Naive thymus-derived CD8-positive, alpha-beta T cell (primary cell): Measurements from ENCODE around the gene ANKRD22. TPM values are rescaled to one million over a fixed set of nuclear protein-coding genes. Genes with fewer than 3 reads are reported as not detected.

Experiments
- ATAC-seq, 2 donors: fragments of 150-1000 bp; cut with Tn5 transposase in 1 of 2; sonication (Bioruptor Pico), chemical (Tn5 transposase) in 1 of 2; 1 replicate in 1 of 2; 2 replicates in 1 of 2; pipeline ENCODE4 v1.10.0; 2021; ENCODE audit warnings: mild to moderate bottlenecking in 2 of 2, moderate library complexity in 2 of 2
- POLR2A ChIA-PET: fragments of 350-600 bp; sonication (Branson Sonifier 250); formaldehyde crosslinking; loops from one replicate; lab custom pipeline; 2021; ENCODE audit warnings: antibody characterized with exemption; lab: Charles Lee
- DNase-seq, 10 donors: peaks; one replicate each; pipeline versions ENCODE4 v3.0.0 to v3.0.0-alpha.2; 2020 to 2022
- H3K27ac Mint-ChIP-seq, 10 donors: one replicate each; pipeline ENCODE4 v1.8.0; 2020 to 2022; ENCODE audit warnings: mild to moderate bottlenecking in 10 of 10, mixed read lengths in 10 of 10, moderate library complexity in 4 of 10, inconsistent platforms in 1 of 10
- H3K27me3 Mint-ChIP-seq, 5 donors: one replicate each; pipeline ENCODE4 v1.8.0; 2021 to 2022; ENCODE audit warnings: mixed read lengths in 5 of 5
- H3K36me3 Mint-ChIP-seq, 3 donors: one replicate each; pipeline ENCODE4 v1.8.0; 2020 to 2022; ENCODE audit warnings: mixed read lengths in 3 of 3, mild to moderate bottlenecking in 2 of 3, inconsistent platforms in 1 of 3
- H3K4me1 Mint-ChIP-seq, 4 donors: one replicate each; pipeline ENCODE4 v1.8.0; 2021 to 2022; ENCODE audit warnings: mixed read lengths in 4 of 4
- H3K4me3 Mint-ChIP-seq, 10 donors: one replicate each; pipeline ENCODE4 v1.8.0; 2020 to 2022; ENCODE audit warnings: mild to moderate bottlenecking in 10 of 10, mixed read lengths in 10 of 10, moderate library complexity in 6 of 10, inconsistent platforms in 1 of 10
- H3K9me3 Mint-ChIP-seq, 9 donors: one replicate each; pipeline ENCODE4 v1.8.0; 2020 to 2022; ENCODE audit warnings: mixed read lengths in 9 of 9, mild to moderate bottlenecking in 3 of 9, inconsistent platforms in 1 of 9, moderate library complexity in 1 of 9
- polyA plus RNA-seq, 3 donors: library from polyadenylated mRNA; unstranded; fragments of 300-500 nt; fragmentation: Illumina TruSeq; gene quantifications; one replicate each; pipeline ENCODE4 v1.2.3, GENCODE V29; 2021
- total RNA-seq, 8 experiments: library from RNA in 2 of 8; stranded (reverse) in 2 of 8; gene quantifications; one replicate each; pipeline ENCODE4 v1.2.3 and lab custom pipeline; 2021 to 2026

ANKRD22 gene
- total RNA-seq: under 1 TPM in 1 of 2 experiments, not detected in 1; 0.44 TPM
- under 1 TPM; 0.23 to 0.63 (median 0.23) TPM for polyA plus RNA-seq
- total RNA-seq (lab: John Stamatoyannopoulos, UW): 0 to 0.98 (median 0.04) reads per million in 6 experiments

DNA sequence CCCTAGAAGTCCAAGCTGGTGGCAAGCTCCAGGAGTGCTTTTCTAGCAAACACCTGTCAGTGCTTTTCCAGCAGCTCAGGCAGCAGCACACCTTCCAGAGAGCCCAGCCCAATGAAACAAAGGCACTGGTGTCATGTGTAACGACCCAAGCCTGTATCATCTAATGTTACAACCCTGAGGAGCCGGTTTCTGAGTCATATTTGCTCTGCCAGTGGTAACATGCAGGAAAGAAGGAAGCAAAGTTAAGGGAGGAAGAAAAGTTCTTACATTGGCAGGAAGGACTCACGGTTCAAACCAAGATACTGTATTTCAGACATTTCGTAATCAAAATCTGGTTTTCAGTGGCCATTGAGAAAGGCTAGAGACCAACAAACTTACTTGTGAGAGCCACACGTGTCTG lies at the start of gene ANKRD22:
Gene ANKRD22, minus strand, starts transcription at position 139 of the 400 bp plus-strand sequence. CDS start 237 bp downstream, outside the sequence.
- H3K27ac Mint-ChIP-seq: no peak within 1 kb of the TSS
- no peak for ATAC-seq
- no peaks in the 10 kb centered on the region for H3K36me3 Mint-ChIP-seq
- POLR2A ChIA-PET: no interaction called here
- H3K27me3 Mint-ChIP-seq: peaks cover 0 to 5% (median 3%) of the 10 kb centered on the region in 5 donors
- no peaks in the 10 kb centered on the region for H3K9me3 Mint-ChIP-seq
- DNase-seq: no peak
- peaks cover 0 to 13% (median 7%) of the 10 kb centered on the region in 4 donors for H3K4me1 Mint-ChIP-seq
- no peak within 1 kb of the TSS for H3K4me3 Mint-ChIP-seq

DNA sequence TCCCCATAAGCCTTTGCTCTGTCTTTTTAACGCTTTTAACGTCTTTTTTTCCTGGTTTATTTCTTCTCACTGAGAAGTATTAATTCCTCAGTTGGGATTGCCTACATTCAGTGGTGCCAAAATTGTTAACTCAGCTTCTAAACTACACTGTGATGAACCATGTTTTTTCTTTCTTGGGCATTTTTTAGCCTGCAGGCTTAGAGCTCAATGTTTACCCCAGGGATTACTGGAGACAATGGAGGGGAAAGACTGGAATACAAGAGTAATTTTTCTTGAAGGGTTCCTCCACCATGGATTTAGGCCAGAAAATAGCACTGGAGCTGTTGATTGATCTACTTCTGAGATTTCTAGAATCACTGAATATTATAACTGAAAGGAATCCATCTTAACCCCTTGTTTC lies 48.2 kb upstream of the ANKRD22 start:
- Mint-ChIP-seq H3K27me3 (no peaks in the 10 kb centered on the region), H3K4me1 (peaks cover 18 to 57% (median 43%) of the 10 kb centered on the region in 4 donors), H3K36me3 (peaks cover 0 to 42% (median 19%) of the 10 kb centered on the region in 3 donors), H3K9me3 (no peaks in the 10 kb centered on the region), H3K27ac (peak overlapping the region in 2 of 10 donors; percentile 3 to 83), H3K4me3 (no peak overlapping the region)
- POLR2A ChIA-PET: interaction anchor here (0.8 to 1.5 kb wide), 2 partner anchors 14 to 20 kb away, joined by 3 read pairs; partner anchors contain the start of gene STAMBPL1
- DNase-seq: no peak
- ATAC-seq: no peak

DNA sequence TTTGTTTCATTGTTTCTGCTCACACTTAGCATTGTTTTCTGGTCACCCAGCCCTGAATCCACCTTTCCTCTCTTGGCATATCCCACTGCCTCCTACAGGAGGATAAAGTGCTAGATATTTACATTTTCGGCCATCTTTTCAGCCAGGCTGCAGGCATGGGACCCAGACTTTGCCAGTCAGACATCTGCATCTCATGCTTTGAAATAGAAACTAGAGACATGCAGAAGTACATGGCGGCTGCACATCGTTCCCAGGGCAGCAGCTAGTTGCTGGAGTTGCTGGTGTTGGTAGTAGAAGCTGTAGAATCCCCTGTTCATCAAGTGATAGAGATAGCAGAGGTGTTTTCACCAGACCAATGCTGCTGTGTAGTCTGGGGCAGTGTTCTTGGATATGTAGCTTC lies 47.1 kb upstream of the ANKRD22 start:
- no peak overlapping the region for H3K27ac Mint-ChIP-seq
- H3K4me3 Mint-ChIP-seq: no peak overlapping the region
- no peaks in the 10 kb centered on the region for H3K9me3 Mint-ChIP-seq
- POLR2A ChIA-PET: interaction anchor here (1.5 kb wide), 1 partner anchor 19 kb away, joined by 3 read pairs; the partner anchor contains the start of gene STAMBPL1
- no peak for ATAC-seq
- H3K36me3 Mint-ChIP-seq: peaks cover 0 to 31% (median 11%) of the 10 kb centered on the region in 3 donors
- H3K27me3 Mint-ChIP-seq: no peaks in the 10 kb centered on the region
- no peak for DNase-seq
- H3K4me1 Mint-ChIP-seq: peaks cover 18 to 63% (median 47%) of the 10 kb centered on the region in 4 donors

GRCh38 chr10:88896994-88897853 lies 45.6 kb upstream of the ANKRD22 start:
- H3K36me3 Mint-ChIP-seq: peaks cover 0 to 18% (median 6%) of the 10 kb centered on the region in 3 donors
- POLR2A ChIA-PET: interaction anchor here (0.5 kb wide), 1 partner anchor 803 kb away, joined by 3 read pairs; no protein-coding TSS in a partner anchor
- H3K27me3 Mint-ChIP-seq: no peaks in the 10 kb centered on the region
- no peaks in the 10 kb centered on the region for H3K9me3 Mint-ChIP-seq
- peak in 1 of 2 donors; percentile 30 for ATAC-seq
- peaks cover 19 to 61% (median 49%) of the 10 kb centered on the region in 4 donors for H3K4me1 Mint-ChIP-seq
- peak overlapping the region in 4 of 10 donors; percentile 13 to 54 (median 19) for H3K4me3 Mint-ChIP-seq
- H3K27ac Mint-ChIP-seq: peak overlapping the region in 7 of 10 donors; percentile 2 to 69 (median 43)
- no peak for DNase-seq

DNA sequence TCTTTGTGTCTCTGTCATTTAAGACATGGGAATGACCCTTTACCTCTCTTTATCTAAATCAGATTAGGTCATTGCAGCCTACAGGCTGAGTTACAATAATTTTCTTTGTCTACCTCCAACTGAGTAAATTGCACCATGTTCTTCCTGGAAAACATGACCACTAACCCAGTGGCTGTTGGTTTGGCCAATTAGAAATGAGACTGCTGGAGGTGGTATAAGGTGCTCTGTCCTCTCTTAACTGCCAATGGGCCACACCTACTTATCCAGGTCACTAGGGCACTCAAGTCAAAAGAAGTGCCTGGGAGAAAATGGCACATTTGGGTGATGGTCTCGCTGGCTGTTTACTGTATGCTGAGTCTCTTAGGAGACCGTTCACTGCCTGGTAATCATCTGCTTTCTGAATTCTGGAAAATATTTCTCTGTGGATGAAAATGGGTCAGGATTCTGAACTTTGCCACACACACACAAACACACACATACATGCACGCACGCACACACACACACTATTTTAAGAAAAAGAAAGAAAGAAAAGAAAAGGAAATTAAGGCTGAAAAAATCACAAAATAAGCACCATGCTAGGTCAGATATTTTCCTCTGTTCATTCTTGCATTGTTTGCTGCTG lies 44.8 kb upstream of the ANKRD22 start:
- Mint-ChIP-seq H3K4me3 (peak overlapping the region in 1 of 10 donors; percentile 13), H3K9me3 (no peaks in the 10 kb centered on the region), H3K4me1 (peaks cover 20 to 55% (median 49%) of the 10 kb centered on the region in 4 donors), H3K36me3 (peaks cover 0 to 11% (median 0%) of the 10 kb centered on the region in 3 donors), H3K27ac (peak overlapping the region in 4 of 10 donors; percentile 15 to 48 (median 32)), H3K27me3 (no peaks in the 10 kb centered on the region)
- POLR2A ChIA-PET: no interaction called here
- no peak for DNase-seq
- no peak for ATAC-seq

- Mint-ChIP-seq H3K36me3 (peaks cover 0 to 8% (median 0%) of the 10 kb centered on the region in 3 donors), H3K27me3 (no peaks in the 10 kb centered on the region), H3K27ac (peak overlapping the region in 1 of 10 donors; percentile 10), H3K4me1 (peaks cover 16 to 57% (median 48%) of the 10 kb centered on the region in 4 donors), H3K4me3 (no peak overlapping the region), H3K9me3 (no peaks in the 10 kb centered on the region)
- DNase-seq (no peak), ATAC-seq (no peak)
- POLR2A ChIA-PET: interaction anchor here (1.3 kb wide), 1 partner anchor 15 kb away, joined by 6 read pairs; the partner anchor contains the start of gene STAMBPL1
Observed at GRCh38 chr10:88895250-88895649, 43.6 kb upstream of the ANKRD22 start.

DNA sequence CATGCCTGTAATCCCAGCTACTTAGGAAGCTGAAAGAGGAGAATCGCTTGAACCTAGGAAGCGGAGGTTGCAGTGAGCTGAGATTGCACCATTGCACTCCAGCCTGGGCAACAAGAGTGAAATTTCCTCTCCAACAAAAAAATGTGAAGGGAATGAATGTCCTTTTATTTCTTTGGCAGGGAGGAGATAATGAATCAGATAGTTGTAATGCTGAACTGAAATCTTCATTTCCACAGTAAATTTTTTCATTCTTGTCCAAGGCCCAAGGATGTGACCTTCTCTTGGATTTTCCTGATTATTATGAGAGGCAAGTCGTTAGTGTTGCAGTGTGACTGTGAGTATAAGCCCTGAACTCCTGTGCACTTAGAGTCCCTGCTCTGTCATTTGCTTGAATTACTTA lies 42.0 kb upstream of the ANKRD22 start:
- no peak for ATAC-seq
- peaks cover 17 to 59% (median 50%) of the 10 kb centered on the region in 4 donors for H3K4me1 Mint-ChIP-seq
- H3K4me3 Mint-ChIP-seq: no peak overlapping the region
- POLR2A ChIA-PET: no interaction called here
- no peak for DNase-seq
- H3K27ac Mint-ChIP-seq: no peak overlapping the region
- peaks cover 0 to 8% (median 0%) of the 10 kb centered on the region in 3 donors for H3K36me3 Mint-ChIP-seq
- no peaks in the 10 kb centered on the region for H3K27me3 Mint-ChIP-seq
- H3K9me3 Mint-ChIP-seq: no peaks in the 10 kb centered on the region

DNA sequence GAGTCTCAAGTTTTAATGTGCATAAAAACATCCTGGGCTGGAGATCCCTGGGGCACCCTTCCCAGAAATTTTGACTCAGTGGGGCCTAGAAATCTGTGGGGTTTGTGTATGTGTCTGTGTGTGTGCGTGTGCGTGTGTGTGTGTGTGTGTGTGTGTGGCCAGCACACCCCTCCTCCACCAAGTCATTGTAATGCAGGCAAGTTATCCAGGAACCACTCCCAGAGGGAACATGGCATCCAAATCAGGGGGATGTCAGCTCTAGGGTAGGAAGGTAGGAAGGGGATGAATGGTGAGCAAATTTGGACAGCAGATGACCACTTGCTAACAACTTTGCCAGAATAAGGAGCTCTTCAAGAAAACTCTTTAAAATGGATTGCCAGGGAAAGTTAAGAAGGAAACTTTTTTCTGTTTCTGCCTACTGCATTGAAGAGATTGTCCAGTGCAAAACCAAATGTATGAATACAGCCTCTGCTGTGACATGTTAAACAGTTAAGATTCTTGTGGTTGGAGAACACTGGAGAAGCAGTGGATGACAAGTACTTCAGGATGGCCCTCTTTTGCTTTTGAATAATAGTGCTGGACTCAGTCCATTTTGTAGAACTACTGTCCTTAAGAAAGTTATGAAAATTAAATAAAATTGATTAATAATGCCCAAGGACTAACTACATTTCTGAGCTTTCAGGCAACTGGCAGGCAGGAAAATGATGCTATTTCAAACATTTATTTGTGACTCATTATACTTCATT lies 40.8 kb upstream of the ANKRD22 start:
- POLR2A ChIA-PET: interaction anchor here (1.8 kb wide), 1 partner anchor 13 kb away, joined by 6 read pairs; the partner anchor contains the start of gene STAMBPL1
- peak overlapping the region in 5 of 10 donors; percentile 1 to 61 (median 38) for H3K27ac Mint-ChIP-seq

GRCh38 chr10:88890681-88891381 lies 39.2 kb upstream of the ANKRD22 start:
- DNase-seq: no peak
- no peak for ATAC-seq
- Mint-ChIP-seq H3K4me1 (peaks cover 13 to 57% (median 40%) of the 10 kb centered on the region in 4 donors), H3K9me3 (no peaks in the 10 kb centered on the region), H3K4me3 (peak overlapping the region in 1 of 10 donors; percentile 32), H3K36me3 (peaks cover 0 to 6% (median 0%) of the 10 kb centered on the region in 3 donors), H3K27me3 (no peaks in the 10 kb centered on the region), H3K27ac (no peak overlapping the region)
- POLR2A ChIA-PET: interaction anchor here (1.8 kb wide), 1 partner anchor 11 kb away, joined by 6 read pairs; the partner anchor contains the start of gene STAMBPL1

More for the DNA sequence above, 40.8 kb upstream of the ANKRD22 start:
- ATAC-seq (no peak), DNase-seq (no peak)
- Mint-ChIP-seq H3K27me3 (no peaks in the 10 kb centered on the region), H3K4me3 (peak overlapping the region in 1 of 10 donors; percentile 26), H3K4me1 (peaks cover 20 to 61% (median 50%) of the 10 kb centered on the region in 4 donors), H3K36me3 (peaks cover 0 to 8% (median 0%) of the 10 kb centered on the region in 3 donors), H3K9me3 (no peaks in the 10 kb centered on the region)

DNA sequence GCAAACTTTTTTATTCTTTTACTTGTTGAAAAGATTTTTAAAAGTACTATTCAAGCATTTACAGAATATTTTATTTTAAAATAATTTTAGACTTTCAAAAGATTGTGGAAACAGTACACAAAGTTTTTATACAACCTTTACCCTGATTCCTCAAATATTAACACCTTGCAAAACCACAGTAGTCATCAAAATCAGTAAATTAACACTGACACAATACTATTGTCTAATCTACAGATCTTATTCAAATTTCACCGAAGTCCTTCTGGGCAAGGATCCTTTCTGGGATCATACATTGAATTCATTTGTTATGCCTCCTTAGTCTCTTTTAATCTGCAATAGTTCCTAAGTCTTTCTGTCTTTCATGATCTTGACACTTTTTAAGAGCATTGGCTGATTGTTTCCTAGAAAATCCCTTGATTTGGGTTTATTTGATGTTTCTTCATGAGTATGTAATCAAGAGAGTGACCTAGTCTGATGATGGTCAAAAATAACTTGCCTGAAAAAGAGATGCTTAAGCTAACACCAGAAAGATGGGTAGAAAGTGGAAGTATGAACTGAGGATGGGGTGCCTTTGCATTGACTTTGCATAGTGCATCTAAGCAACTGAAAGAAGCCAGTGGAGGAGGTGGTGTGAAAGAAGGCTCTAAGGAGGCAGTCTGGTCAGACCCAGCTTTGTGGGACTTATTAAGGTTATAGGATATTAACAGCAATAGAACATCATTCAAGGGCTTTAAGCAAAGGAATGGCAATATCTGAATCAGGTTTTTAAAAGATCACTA lies 38.1 kb upstream of the ANKRD22 start:
- Mint-ChIP-seq H3K27ac (peak overlapping the region in 1 of 10 donors; percentile 35), H3K27me3 (no peaks in the 10 kb centered on the region), H3K9me3 (no peaks in the 10 kb centered on the region), H3K4me1 (peaks cover 16 to 62% (median 45%) of the 10 kb centered on the region in 4 donors), H3K36me3 (peaks cover 0 to 7% (median 0%) of the 10 kb centered on the region in 3 donors), H3K4me3 (no peak overlapping the region)
- ATAC-seq (no peak), DNase-seq (no peak)
- POLR2A ChIA-PET: interaction anchor here (1.3 kb wide), 1 partner anchor 10 kb away, joined by 4 read pairs; the partner anchor contains the start of gene STAMBPL1
